Measurements from ENCODE around the gene OTUB2.

DNA sequence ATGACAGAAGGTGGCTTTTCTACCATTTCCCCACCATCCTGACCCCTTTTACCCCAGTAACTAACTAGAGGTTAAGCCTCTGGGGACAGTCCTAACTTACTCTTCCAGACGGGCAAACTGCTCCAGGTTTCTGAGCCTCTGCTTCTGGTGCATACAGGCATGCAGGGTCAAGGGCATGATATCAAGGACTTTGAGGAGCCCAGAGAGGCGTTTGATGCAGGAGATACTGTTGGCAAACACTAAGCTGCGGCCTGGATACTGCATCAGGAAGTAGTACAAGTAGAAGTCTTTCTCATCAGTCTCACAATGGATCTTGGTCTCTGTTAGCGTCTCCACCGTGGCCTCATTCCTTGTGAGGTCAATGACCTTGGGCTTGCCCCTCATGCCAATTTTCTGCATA is 33.9 kb downstream of the OTUB2 start:
- no peak for TF ChIP-seq POLR2A (IDR thresholded peaks at IDR 0.05; ENCODE audit: low read depth, low read length)
- TF ChIP-seq SPI1 (IDR thresholded peaks at IDR 0.05; ENCODE audit: low read depth, low read length), result no peak
- TF ChIP-seq POLR2AphosphoS5 (IDR thresholded peaks at IDR 0.05; ENCODE audit: low read depth, low read length), result no peak
